Retinal pigment epithelial cell (primary cell): ENCODE results near the gene ENDOU.
A peak's percentile ranks its signal among the peaks of the same experiment; 100 is the strongest.

Source experiments
- DNase-seq: peaks from one replicate; pipeline ENCODE4 v3.0.0-alpha.2; 2010; ENCODE audit warnings: low read depth
- H3K4me3 ChIP-seq: 2 replicates; pipeline ENCODE4 v1.5.1; 2011; ENCODE audit warnings: mild to moderate bottlenecking, low read length, control low read depth, moderate library complexity
- CTCF ChIP-seq: conservative IDR thresholded peaks from 2 replicates; pipeline ENCODE4 v1.5.1; 2011; ENCODE audit warnings: low read depth, low read length, control low read depth, inconsistent platforms

Gene ENDOU

DNA sequence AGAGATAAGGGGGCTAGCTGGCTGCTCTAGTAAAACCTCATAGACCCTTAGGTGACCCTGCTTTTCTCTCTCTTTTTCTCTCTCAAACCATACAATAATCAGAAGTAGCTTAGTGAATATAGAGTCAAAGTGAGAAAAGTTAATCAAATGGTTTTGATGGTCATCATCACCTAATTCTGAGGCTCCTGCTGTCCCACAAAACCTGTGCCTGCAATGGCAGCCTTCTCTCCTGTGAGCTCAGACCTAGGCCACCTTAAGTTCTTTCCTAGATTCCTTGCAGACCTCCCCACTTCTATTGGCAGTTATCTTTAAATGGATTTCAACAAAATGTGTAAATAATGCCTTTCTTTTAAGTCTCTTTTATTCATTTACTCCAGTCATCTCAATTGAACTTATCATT is 17.9 kb downstream of the ENDOU start:
- H3K4me3 ChIP-seq, result no peak overlapping the region
- DNase-seq, result no peak
- no peak for TF ChIP-seq CTCF

DNA sequence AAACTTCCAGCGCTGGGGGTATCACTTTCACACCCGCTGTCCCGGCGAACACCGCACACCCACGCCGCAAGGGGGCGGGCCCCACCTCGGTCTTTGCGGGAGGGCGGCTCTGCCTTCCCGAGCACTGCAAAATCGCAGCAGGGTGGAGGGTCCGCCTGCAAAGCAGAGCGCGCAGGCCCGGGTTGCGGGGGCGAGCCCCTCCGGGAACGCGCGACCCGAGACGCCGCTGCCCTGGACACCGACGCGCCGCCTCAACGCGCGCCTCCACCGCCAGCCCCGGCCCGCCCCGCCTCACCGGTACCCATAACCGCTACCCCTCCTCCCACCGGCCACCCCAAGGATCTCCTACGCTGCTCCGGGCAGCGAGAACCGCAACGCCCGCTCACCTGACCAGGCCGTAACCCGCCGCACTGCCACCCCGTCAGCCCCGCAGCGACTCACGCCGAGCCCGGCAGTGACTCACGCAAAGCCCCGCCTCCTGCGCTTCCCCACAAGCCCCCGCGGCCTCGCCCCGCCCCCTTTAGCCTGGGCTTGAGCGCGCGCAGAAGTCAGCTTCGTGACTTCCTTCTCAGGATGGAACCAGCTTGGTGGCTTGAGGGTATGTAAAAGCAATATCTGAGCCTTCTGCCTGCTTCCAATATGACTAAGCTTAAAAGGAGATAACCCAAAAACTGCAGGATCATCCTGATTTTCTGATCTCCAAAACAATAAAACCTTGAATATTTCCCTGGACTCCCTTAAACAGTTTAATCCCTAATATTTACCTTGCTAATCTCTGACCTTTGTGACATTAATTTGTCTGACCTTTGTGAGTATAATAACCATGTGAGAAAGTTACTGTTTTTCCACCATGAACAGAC is 19.5 kb downstream of the ENDOU start, which contains the start of gene RPAP3:
TSS of gene RPAP3 (minus strand) at position 465 of the 860 bp plus-strand sequence. CDS start 3,190 bp downstream, outside the sequence.
- H3K4me3 ChIP-seq, result peak within 1 kb of the TSS; percentile 66
- peak; percentile 52 for TF ChIP-seq CTCF
- peak; percentile 66 for DNase-seq

GRCh38 chr12:47705229-47705565 is 20.1 kb downstream of the ENDOU start:
- H3K4me3 ChIP-seq, result peak overlapping the region; percentile 66
- DNase-seq, result no peak
- TF ChIP-seq CTCF, result no peak

- peak overlapping the region; percentile 66 for H3K4me3 ChIP-seq
- no peak for DNase-seq
- TF ChIP-seq CTCF, result no peak
These were observed 20.6 kb downstream of the ENDOU start for GRCh38 chr12:47704719-47705118.

GRCh38 chr12:47700263-47700662 is 25.0 kb downstream of the ENDOU start:
- no peak for DNase-seq
- TF ChIP-seq CTCF, result no peak
- no peak overlapping the region for H3K4me3 ChIP-seq

DNA sequence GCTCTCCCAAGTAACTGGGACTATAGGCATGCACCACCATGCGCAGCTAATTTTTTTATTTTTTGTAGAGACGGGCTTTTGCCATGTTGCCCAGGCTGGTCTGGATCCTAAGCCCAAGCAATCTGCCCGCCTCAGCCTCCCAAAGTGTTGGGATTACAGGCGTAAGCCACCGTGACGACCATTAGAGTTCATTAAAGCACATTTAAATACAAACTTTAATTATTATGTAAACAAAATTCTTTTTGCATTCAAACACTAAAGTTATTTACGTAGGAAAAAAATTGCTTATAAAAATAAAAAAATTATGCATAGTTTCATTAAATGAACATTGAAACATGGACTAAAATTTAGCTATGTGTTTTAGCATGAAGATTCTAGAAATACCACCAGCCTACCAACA is 26.7 kb downstream of the ENDOU start:
- no peak for TF ChIP-seq CTCF
- no peak overlapping the region for H3K4me3 ChIP-seq
- DNase-seq, result no peak

GRCh38 chr12:47698055-47698454 is 27.2 kb downstream of the ENDOU start:
- H3K4me3 ChIP-seq, result no peak overlapping the region
- TF ChIP-seq CTCF, result no peak
- no peak for DNase-seq
